Effector CD4-positive, alpha-beta T cell (primary cell): ENCODE data around the gene PLEKHG4B. TPM values are rescaled to one million over a fixed set of nuclear protein-coding genes. Genes with fewer than 3 reads are reported as not detected.
"Not testable (repeated sequence)": the region's sequence is repeated elsewhere in the genome, so short reads cannot be mapped to it uniquely, and the experiment has no call there.

Experiments
- DNase-seq: peaks from one replicate; pipeline ENCODE4 v3.0.0-alpha.2; 2020
- total RNA-seq: gene quantifications from one replicate; lab custom pipeline; 2026; lab: John Stamatoyannopoulos, UW

Gene PLEKHG4B, protein sequence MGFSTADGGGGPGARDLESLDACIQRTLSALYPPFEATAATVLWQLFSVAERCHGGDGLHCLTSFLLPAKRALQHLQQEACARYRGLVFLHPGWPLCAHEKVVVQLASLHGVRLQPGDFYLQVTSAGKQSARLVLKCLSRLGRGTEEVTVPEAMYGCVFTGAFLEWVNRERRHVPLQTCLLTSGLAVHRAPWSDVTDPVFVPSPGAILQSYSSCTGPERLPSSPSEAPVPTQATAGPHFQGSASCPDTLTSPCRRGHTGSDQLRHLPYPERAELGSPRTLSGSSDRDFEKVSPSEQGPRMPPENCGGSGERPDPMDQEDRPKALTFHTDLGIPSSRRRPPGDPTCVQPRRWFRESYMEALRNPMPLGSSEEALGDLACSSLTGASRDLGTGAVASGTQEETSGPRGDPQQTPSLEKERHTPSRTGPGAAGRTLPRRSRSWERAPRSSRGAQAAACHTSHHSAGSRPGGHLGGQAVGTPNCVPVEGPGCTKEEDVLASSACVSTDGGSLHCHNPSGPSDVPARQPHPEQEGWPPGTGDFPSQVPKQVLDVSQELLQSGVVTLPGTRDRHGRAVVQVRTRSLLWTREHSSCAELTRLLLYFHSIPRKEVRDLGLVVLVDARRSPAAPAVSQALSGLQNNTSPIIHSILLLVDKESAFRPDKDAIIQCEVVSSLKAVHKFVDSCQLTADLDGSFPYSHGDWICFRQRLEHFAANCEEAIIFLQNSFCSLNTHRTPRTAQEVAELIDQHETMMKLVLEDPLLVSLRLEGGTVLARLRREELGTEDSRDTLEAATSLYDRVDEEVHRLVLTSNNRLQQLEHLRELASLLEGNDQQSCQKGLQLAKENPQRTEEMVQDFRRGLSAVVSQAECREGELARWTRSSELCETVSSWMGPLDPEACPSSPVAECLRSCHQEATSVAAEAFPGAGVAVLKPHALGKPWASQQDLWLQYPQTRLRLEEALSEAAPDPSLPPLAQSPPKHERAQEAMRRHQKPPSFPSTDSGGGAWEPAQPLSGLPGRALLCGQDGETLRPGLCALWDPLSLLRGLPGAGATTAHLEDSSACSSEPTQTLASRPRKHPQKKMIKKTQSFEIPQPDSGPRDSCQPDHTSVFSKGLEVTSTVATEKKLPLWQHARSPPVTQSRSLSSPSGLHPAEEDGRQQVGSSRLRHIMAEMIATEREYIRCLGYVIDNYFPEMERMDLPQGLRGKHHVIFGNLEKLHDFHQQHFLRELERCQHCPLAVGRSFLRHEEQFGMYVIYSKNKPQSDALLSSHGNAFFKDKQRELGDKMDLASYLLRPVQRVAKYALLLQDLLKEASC (N-terminal part only)
- total RNA-seq = not detected

DNA sequence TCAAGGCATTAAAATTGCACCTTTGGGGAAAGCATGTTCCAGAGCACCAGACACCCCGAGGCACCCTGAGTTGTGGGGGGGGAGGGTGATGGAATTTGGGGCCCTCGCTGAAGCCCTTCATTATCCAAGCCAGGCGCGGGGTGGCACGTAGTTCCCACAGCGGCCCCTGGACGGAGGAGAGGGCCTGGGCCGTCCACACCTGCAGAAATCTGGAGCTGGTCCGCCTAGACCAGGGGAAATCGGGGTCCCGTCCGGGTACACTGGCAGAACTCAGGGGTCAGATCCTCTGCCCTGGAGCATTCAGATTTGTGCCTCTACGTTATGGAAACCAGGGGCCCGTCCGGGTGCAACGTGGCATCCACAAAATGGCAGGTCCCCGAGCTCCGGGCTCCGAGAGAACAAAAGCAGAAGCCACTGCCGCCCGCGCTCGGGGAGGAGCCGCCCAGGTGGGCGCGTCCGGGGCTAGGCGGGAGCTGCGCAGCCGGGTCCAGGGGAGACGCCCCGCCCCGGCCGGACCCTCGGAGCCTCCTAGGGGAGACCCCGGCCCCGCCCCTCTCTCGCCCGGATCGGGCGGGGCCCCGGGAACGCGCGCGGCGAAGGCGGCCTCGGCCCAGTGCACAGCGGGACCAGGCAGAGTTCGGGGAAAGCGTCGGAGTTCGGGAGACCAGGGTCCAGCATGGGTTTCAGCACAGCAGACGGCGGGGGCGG, at the start of gene PLEKHG4B:
Gene PLEKHG4B, plus strand, starts transcription at position 613 of the 708 bp plus-strand sequence. Its CDS starts 64 bp downstream, at position 677.
- DNase-seq = no peak

GRCh38 chr5:42250-42649, 49.7 kb upstream of the PLEKHG4B start:
- DNase-seq = no peak

- DNase-seq = no peak
Measured at GRCh38 chr5:48192-48591, 43.8 kb upstream of the PLEKHG4B start.

DNA sequence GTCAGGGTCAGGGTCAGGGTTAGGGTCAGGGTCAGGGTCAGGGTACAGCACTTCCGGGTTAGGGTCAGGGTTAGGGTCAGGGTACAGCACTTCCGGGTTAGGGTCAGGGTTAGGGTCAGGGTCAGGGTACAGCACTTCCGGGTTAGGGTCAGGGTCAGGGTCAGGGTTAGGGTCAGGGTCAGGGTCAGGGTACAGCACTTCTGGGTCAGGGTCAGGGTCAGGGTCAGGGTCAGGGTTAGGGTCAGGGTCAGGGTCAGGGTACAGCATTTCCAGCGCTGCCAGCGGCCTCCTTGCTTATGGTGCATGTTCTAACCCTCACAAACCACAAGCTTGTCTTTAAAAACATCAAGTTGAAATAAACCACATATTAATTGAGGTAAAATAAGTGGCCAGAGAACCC, 42.4 kb upstream of the PLEKHG4B start:
- DNase-seq = not testable (repeated sequence)

GRCh38 chr5:49953-50544, 41.9 kb upstream of the PLEKHG4B start:
- DNase-seq = no peak

GRCh38 chr5:50724-51499, 41.1 kb upstream of the PLEKHG4B start:
- DNase-seq = no peak

- no peak for DNase-seq
Measured at GRCh38 chr5:51500-51823, 40.5 kb upstream of the PLEKHG4B start.

GRCh38 chr5:53381-54174, 38.4 kb upstream of the PLEKHG4B start:
- no peak for DNase-seq

- DNase-seq = no peak
Measured at GRCh38 chr5:54175-54730, 37.7 kb upstream of the PLEKHG4B start.

GRCh38 chr5:54876-55569, 36.9 kb upstream of the PLEKHG4B start:
- no peak for DNase-seq

DNA sequence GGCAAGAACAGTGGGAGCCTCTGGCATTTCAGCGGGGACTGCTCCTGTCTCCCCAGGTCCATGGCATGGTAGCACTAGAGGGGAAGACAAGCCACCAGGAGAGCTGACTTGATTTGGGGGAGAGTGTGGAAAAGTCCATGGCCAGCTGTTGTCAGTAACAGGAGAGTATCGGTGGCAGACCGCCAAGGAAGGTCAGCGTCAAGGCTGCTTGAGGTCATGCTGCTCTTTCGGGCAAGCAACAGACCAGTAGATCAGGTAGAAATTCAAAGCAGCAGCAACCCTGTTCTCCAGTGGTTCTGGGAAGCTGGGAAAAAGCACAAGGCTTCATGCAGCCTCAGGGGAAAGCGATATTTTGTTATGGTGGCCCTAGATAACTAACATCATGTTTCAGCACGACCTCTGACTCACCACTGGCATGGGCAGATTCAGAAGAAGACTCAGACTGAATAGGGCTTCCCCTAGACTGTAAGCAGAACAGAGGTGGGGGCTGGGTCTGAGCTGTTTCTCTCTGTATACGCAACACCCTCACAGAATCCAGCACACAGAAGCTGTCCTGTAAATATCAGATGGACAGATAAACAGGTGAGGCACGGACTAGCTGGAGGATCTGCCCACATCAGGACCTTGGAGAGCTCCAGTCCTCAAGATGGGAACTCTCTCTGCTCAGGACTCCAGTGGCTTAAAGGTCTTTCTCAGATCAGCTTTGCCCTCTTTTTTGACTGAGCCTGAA, 35.2 kb upstream of the PLEKHG4B start:
- DNase-seq = no peak

GRCh38 chr5:60250-60649, 31.7 kb upstream of the PLEKHG4B start:
- DNase-seq = not testable (repeated sequence)

- DNase-seq = no peak
Measured at GRCh38 chr5:70440-70839, 21.5 kb upstream of the PLEKHG4B start.

GRCh38 chr5:72316-73180, 19.4 kb upstream of the PLEKHG4B start:
- DNase-seq = not testable (repeated sequence)

- not testable (repeated sequence) for DNase-seq
Measured at GRCh38 chr5:73181-73447, 18.9 kb upstream of the PLEKHG4B start.

GRCh38 chr5:73768-74502, 18.0 kb upstream of the PLEKHG4B start:
- DNase-seq = no peak
